MCF 10A (cell line): ENCODE measurements around the gene TNPO3. TPM values are rescaled to one million over a fixed set of nuclear protein-coding genes. Genes with fewer than 3 reads are reported as not detected.

Source experiments
- BruUV-seq: library from RNA; stranded (reverse); fragments of 400-500 nt; replicated peaks from 2 replicates; lab custom pipeline; 2021; lab: Mats Ljungman, UMichigan
- CTCF ChIA-PET: fragments of 300-600 bp; sonication (Branson Sonifier 250); formaldehyde crosslinking; extraction: SDS; loops from one replicate; lab custom pipeline; 2021; ENCODE audit warnings: antibody characterized with exemption, inconsistent platforms; lab: Yijun Ruan, JAX
- POLR2A ChIA-PET: fragments of 300-600, 350-650 bp; sonication (Branson Sonifier 250); formaldehyde crosslinking; extraction: SDS; loops from one replicate; lab custom pipeline; 2020; ENCODE audit warnings: antibody characterized with exemption, inconsistent platforms; lab: Yijun Ruan, JAX
- DNase-seq: peaks from one replicate; pipeline ENCODE4 v3.0.0-alpha.2; 2018; ENCODE audit not compliant: unreplicated experiment
- H3K27ac Mint-ChIP-seq: one replicate; pipeline ENCODE4 v1.8.0; 2022; ENCODE audit warnings: mild to moderate bottlenecking, low read depth, mixed read lengths; ENCODE audit not compliant: unreplicated experiment
- H3K27me3 Mint-ChIP-seq: one replicate; pipeline ENCODE4 v1.8.0; 2022; ENCODE audit warnings: mixed read lengths; ENCODE audit not compliant: insufficient read depth, unreplicated experiment
- H3K36me3 Mint-ChIP-seq: one replicate; pipeline ENCODE4 v1.8.0; 2022; ENCODE audit warnings: mild to moderate bottlenecking, moderate library complexity, mixed read lengths; ENCODE audit not compliant: insufficient read depth, unreplicated experiment
- H3K4me1 Mint-ChIP-seq: one replicate; pipeline ENCODE4 v1.8.0; 2022; ENCODE audit warnings: mixed read lengths; ENCODE audit not compliant: insufficient read depth, unreplicated experiment
- H3K4me3 Mint-ChIP-seq: one replicate; pipeline ENCODE4 v1.8.0; 2022; ENCODE audit warnings: mild to moderate bottlenecking, moderate library complexity, mixed read lengths; ENCODE audit not compliant: unreplicated experiment
- H3K9me3 Mint-ChIP-seq: one replicate; pipeline ENCODE4 v1.8.0; 2022; ENCODE audit warnings: mixed read lengths; ENCODE audit not compliant: unreplicated experiment
- CTCF ChIP-seq: fragments of 200-600 bp; IDR thresholded peaks from one replicate; pipeline ENCODE4 v1.8.0; 2022; ENCODE audit warnings: antibody characterized with exemption, mild to moderate bottlenecking; ENCODE audit not compliant: unreplicated experiment
- intact Hi-C: fragments of 100-400 bp; cut with micrococcal nuclease; formaldehyde crosslinking; loops from 2 replicates; pipeline ENCODE4 v1.14.1; 2022
- total RNA-seq: library from RNA; stranded (reverse); gene quantifications from 2 replicates; pipeline ENCODE4 v1.2.3, GENCODE V29; 2022

TNPO3 gene
- total RNA-seq, 1 experiment from 2014 or later = 42.3 TPM

- CTCF ChIA-PET = no interaction called here
- Mint-ChIP-seq H3K9me3 (no peaks in the 10 kb centered on the region), H3K27me3 (no peaks in the 10 kb centered on the region), H3K4me1 (no peaks in the 10 kb centered on the region), H3K4me3 (no peak overlapping the region), H3K27ac (no peak overlapping the region), H3K36me3 (peaks cover 80% of the 10 kb centered on the region)
- no TSS peak for BruUV-seq
- no peak for DNase-seq
- TF ChIP-seq CTCF = no peak
- POLR2A ChIA-PET = interaction anchor here (0.6 kb wide), 1 partner anchor 547 kb away, joined by 3 read pairs; no protein-coding TSS in a partner anchor
- intact Hi-C loops = no loop called here
Observed at GRCh38 chr7:128982105-128982504, 72.8 kb downstream of the TNPO3 start.

GRCh38 chr7:128974241-128974934 lies 80.5 kb downstream of the TNPO3 start:
- intact Hi-C loops = no loop called here
- no peak overlapping the region for H3K27ac Mint-ChIP-seq
- no TSS peak for BruUV-seq
- no peak overlapping the region for H3K4me3 Mint-ChIP-seq
- no peak for DNase-seq
- no peaks in the 10 kb centered on the region for H3K9me3 Mint-ChIP-seq
- ChIA-PET POLR2A (interaction anchor here (0.6 to 1.0 kb wide), 2 partner anchors 8 to 12 kb away, joined by 3 to 4 read pairs; no protein-coding TSS in a partner anchor), CTCF (no interaction called here)
- H3K4me1 Mint-ChIP-seq = no peaks in the 10 kb centered on the region
- peaks cover 82% of the 10 kb centered on the region for H3K36me3 Mint-ChIP-seq
- no peaks in the 10 kb centered on the region for H3K27me3 Mint-ChIP-seq
- no peak for TF ChIP-seq CTCF

- BruUV-seq = no TSS peak
- no peak for DNase-seq
- peaks cover 79% of the 10 kb centered on the region for H3K36me3 Mint-ChIP-seq
- peaks cover under 1% of the 10 kb centered on the region for H3K4me1 Mint-ChIP-seq
- ChIA-PET POLR2A (interaction anchor here (0.6 to 0.9 kb wide), 3 partner anchors 10 to 1022 kb away, joined by 3 to 4 read pairs (median 3); no protein-coding TSS in a partner anchor), CTCF (interaction anchor here (0.6 to 1.0 kb wide), 2 partner anchors 36 to 87 kb away, joined by 4 read pairs; no protein-coding TSS in a partner anchor)
- no peak for TF ChIP-seq CTCF
- intact Hi-C loops = no loop called here
- peaks cover 7% of the 10 kb centered on the region for H3K9me3 Mint-ChIP-seq
- no peak overlapping the region for H3K4me3 Mint-ChIP-seq
- H3K27ac Mint-ChIP-seq = no peak overlapping the region
- H3K27me3 Mint-ChIP-seq = no peaks in the 10 kb centered on the region
Observed at GRCh38 chr7:128968624-128969023, 86.3 kb downstream of the TNPO3 start.

GRCh38 chr7:128963327-128963757 lies 91.6 kb downstream of the TNPO3 start:
- CTCF ChIA-PET = interaction anchor here (0.5 to 1.1 kb wide), 2 partner anchors 12 to 92 kb away, joined by 3 read pairs; partner anchors contain the start of gene TNPO3
- POLR2A ChIA-PET = interaction anchor here (0.7 to 2.0 kb wide), 9 partner anchors 8 to 345 kb away, joined by 3 to 13 read pairs (median 3); partner anchors contain the start of gene TNPO3
- DNase-seq = no peak
- no peaks in the 10 kb centered on the region for H3K27me3 Mint-ChIP-seq
- intact Hi-C loops = no loop called here
- H3K36me3 Mint-ChIP-seq = peaks cover 65% of the 10 kb centered on the region
- H3K4me1 Mint-ChIP-seq = peaks cover 24% of the 10 kb centered on the region
- H3K4me3 Mint-ChIP-seq = no peak overlapping the region
- H3K9me3 Mint-ChIP-seq = peaks cover 7% of the 10 kb centered on the region
- H3K27ac Mint-ChIP-seq = peak overlapping the region; percentile 74
- TF ChIP-seq CTCF = no peak
- no TSS peak for BruUV-seq
